ENCODE data around the gene ATP7A. TPM values are rescaled to one million over a fixed set of nuclear protein-coding genes. Genes with fewer than 3 reads are reported as not detected.

Gene ATP7A
- total RNA-seq, 1 experiment from 2014 or later: 13.5 TPM

- H3K27me3 ChIP-seq (ENCODE audit: control insufficient read depth, insufficient read depth, low read length): no peaks in the 10 kb centered on the region
- ATAC-seq: no peak
- CTCF ChIA-PET: no interaction called here
- H3K4me3 ChIP-seq (ENCODE audit: low read depth in 2 of 2, low read length in 2 of 2): peak overlapping the region; percentile 73 to 98
- H3K4me1 ChIP-seq (ENCODE audit: control insufficient read depth, insufficient read depth, low read length): 0 out of 2 replicates have a peak, but pooled peaks cover 3% of the 10 kb centered on the region
- no peaks in the 10 kb centered on the region for H3K9me3 ChIP-seq (ENCODE audit: control insufficient read depth, insufficient read depth, low read depth, low read length)
- in situ Hi-C loops (cut with HindIII; ENCODE audit: low pct_unique_long_range_greater_than_20kb, low sequenced_read_pairs) (no loop called here), intact Hi-C loops (cut with micrococcal nuclease; ENCODE audit: unreplicated experiment) (no loop called here)
- peaks cover 4% of the 10 kb centered on the region for H3K36me3 ChIP-seq (ENCODE audit: control insufficient read depth, insufficient read depth, low read length)
- POLR2A ChIA-PET: no interaction called here
- TF ChIP-seq SIN3A (IDR thresholded peaks at IDR 0.05; ENCODE audit: borderline replicate concordance, insufficient read depth, low read depth, low read length) (no peak), CTCF (IDR thresholded peaks at IDR 0.05) (no peak), TCF7L2 (IDR thresholded peaks at IDR 0.05; ENCODE audit: low read depth, low read length) (no peak), REST (IDR thresholded peaks at IDR 0.05; ENCODE audit: insufficient read depth in 1 of 2, low read depth in 2 of 2, low read length in 1 of 2) (no peak), POLR2AphosphoS5 (IDR thresholded peaks at IDR 0.05; ENCODE audit: low read depth, low read length) (no peak)
- peak overlapping the region; percentile 99 for H3K27ac ChIP-seq (ENCODE audit: low read length)
- no TSS peak for BruUV-seq (replicated peaks)
- DNase-seq (ENCODE audit: low read depth, low spot score): no peak
These were observed 9.8 kb upstream of the ATP7A start for GRCh38 chrX:77900688-77901087.

GRCh38 chrX:77901506-77901905 lies 9.0 kb upstream of the ATP7A start:
- no peak for ATAC-seq
- Histone ChIP-seq H3K9me3 (ENCODE audit: control insufficient read depth, insufficient read depth, low read depth, low read length) (no peaks in the 10 kb centered on the region), H3K27ac (ENCODE audit: low read length) (no peak overlapping the region), H3K4me1 (ENCODE audit: control insufficient read depth, insufficient read depth, low read length) (0 out of 2 replicates have a peak, but pooled peaks cover 3% of the 10 kb centered on the region), H3K27me3 (ENCODE audit: control insufficient read depth, insufficient read depth, low read length) (no peaks in the 10 kb centered on the region), H3K36me3 (ENCODE audit: control insufficient read depth, insufficient read depth, low read length) (peaks cover 4% of the 10 kb centered on the region), H3K4me3 (ENCODE audit: low read depth in 2 of 2, low read length in 2 of 2) (no peak overlapping the region)
- in situ Hi-C loops (cut with HindIII; ENCODE audit: low pct_unique_long_range_greater_than_20kb, low sequenced_read_pairs) (no loop called here), intact Hi-C loops (cut with micrococcal nuclease; ENCODE audit: unreplicated experiment) (no loop called here)
- no peak for DNase-seq (ENCODE audit: low read depth, low spot score)
- BruUV-seq (replicated peaks): no TSS peak
- ChIA-PET POLR2A (no interaction called here), CTCF (interaction anchor here (0.7 kb wide), 1 partner anchor 1096 kb away, joined by 6 read pairs; no protein-coding TSS in a partner anchor)
- no peak for TF ChIP-seq REST (IDR thresholded peaks at IDR 0.05; ENCODE audit: insufficient read depth in 1 of 2, low read depth in 2 of 2, low read length in 1 of 2)
- TF ChIP-seq CTCF (IDR thresholded peaks at IDR 0.05): no peak
- no peak for TF ChIP-seq POLR2AphosphoS5 (IDR thresholded peaks at IDR 0.05; ENCODE audit: low read depth, low read length)
- no peak for TF ChIP-seq TCF7L2 (IDR thresholded peaks at IDR 0.05; ENCODE audit: low read depth, low read length)
- no peak for TF ChIP-seq SIN3A (IDR thresholded peaks at IDR 0.05; ENCODE audit: borderline replicate concordance, insufficient read depth, low read depth, low read length)
